MM.1S (cell line): Measurements from ENCODE around the gene LACTB.
A peak's percentile ranks its signal among the peaks of the same experiment; 100 is the strongest.

Experiments used
- DNase-seq: peaks from one replicate; pipeline ENCODE4 v3.0.0-alpha.2; 2015
- H2AFZ ChIP-seq: fragments of 300-600 bp; sonication (generic); 2 replicates; pipeline ENCODE4 v1.6.0; 2016; ENCODE audit warnings: antibody characterized with exemption, low read length
- H3F3A ChIP-seq: fragments of 300-600 bp; sonication (generic); 2 replicates; pipeline ENCODE4 v1.6.1; 2016; ENCODE audit warnings: mild to moderate bottlenecking, antibody characterized with exemption, low read length, moderate library complexity, mixed read lengths; ENCODE audit not compliant: insufficient read depth
- H3K27ac ChIP-seq: fragments of 300-600 bp; sonication (generic); 2 replicates; pipeline ENCODE4 v1.5.1; 2016; ENCODE audit warnings: mild to moderate bottlenecking, low read length
- H3K27me3 ChIP-seq: fragments of 300-600 bp; sonication (generic); replicated peaks from 2 replicates; pipeline ENCODE4 v1.6.0; 2016; ENCODE audit warnings: low read length; ENCODE audit not compliant: insufficient read depth
- H3K36me3 ChIP-seq: fragments of 300-600 bp; sonication (generic); replicated peaks from 2 replicates; pipeline ENCODE4 v1.6.1; 2016; ENCODE audit warnings: mild to moderate bottlenecking, low read length, mixed read lengths; ENCODE audit not compliant: insufficient read depth
- H3K4me1 ChIP-seq: fragments of 300-600 bp; sonication (generic); 2 replicates; pipeline ENCODE4 v1.6.1; 2016; ENCODE audit warnings: low read length, mixed read lengths
- H3K4me2 ChIP-seq: fragments of 300-600 bp; sonication (generic); 2 replicates; pipeline ENCODE4 v1.6.0; 2016; ENCODE audit warnings: low read depth, low read length
- H3K4me3 ChIP-seq: fragments of 300-600 bp; sonication (generic); 2 replicates; pipeline ENCODE4 v1.5.1; 2016; ENCODE audit warnings: low read length, mixed read lengths
- H3K79me2 ChIP-seq: fragments of 300-600 bp; sonication (generic); 2 replicates; pipeline ENCODE4 v1.6.1; 2016; ENCODE audit warnings: mixed run types, low read length, mixed read lengths
- H3K9ac ChIP-seq: fragments of 300-600 bp; sonication (generic); 2 replicates; pipeline ENCODE4 v1.6.1; 2016; ENCODE audit warnings: low read length, mixed read lengths
- H3K9me2 ChIP-seq: fragments of 300-600 bp; sonication (generic); replicated peaks from 2 replicates; pipeline ENCODE4 v1.6.1; 2016; ENCODE audit warnings: mild to moderate bottlenecking, low read length, mixed read lengths; ENCODE audit not compliant: insufficient read depth
- H3K9me3 ChIP-seq: fragments of 300-600 bp; sonication (generic); replicated peaks from 2 replicates; pipeline ENCODE4 v1.6.1; 2016; ENCODE audit warnings: mild to moderate bottlenecking, low read length, mixed read lengths; ENCODE audit not compliant: insufficient read depth
- H4K20me1 ChIP-seq: fragments of 300-600 bp; sonication (generic); 2 replicates; pipeline ENCODE4 v1.6.1; 2016; ENCODE audit warnings: mild to moderate bottlenecking, low read length, moderate library complexity, mixed read lengths; ENCODE audit not compliant: insufficient read depth
- CTCF ChIP-seq: fragments of 300-600 bp; sonication (generic); IDR thresholded peaks from 2 replicates; pipeline ENCODE4 v1.5.1; 2016; ENCODE audit warnings: antibody characterized with exemption, low read length, mixed read lengths
- EZH2 ChIP-seq: fragments of 300-600 bp; sonication (generic); optimal IDR thresholded peaks from 2 replicates; pipeline ENCODE3; 2017; ENCODE audit warnings: low read depth, mild to moderate bottlenecking, antibody characterized with exemption, low read length, mixed read lengths
- EZH2phosphoT487 ChIP-seq: fragments of 300-600 bp; sonication (generic); IDR thresholded peaks from 2 replicates; pipeline ENCODE4 v1.6.1; 2018; ENCODE audit warnings: antibody characterized with exemption, low read length

The LACTB gene

DNA sequence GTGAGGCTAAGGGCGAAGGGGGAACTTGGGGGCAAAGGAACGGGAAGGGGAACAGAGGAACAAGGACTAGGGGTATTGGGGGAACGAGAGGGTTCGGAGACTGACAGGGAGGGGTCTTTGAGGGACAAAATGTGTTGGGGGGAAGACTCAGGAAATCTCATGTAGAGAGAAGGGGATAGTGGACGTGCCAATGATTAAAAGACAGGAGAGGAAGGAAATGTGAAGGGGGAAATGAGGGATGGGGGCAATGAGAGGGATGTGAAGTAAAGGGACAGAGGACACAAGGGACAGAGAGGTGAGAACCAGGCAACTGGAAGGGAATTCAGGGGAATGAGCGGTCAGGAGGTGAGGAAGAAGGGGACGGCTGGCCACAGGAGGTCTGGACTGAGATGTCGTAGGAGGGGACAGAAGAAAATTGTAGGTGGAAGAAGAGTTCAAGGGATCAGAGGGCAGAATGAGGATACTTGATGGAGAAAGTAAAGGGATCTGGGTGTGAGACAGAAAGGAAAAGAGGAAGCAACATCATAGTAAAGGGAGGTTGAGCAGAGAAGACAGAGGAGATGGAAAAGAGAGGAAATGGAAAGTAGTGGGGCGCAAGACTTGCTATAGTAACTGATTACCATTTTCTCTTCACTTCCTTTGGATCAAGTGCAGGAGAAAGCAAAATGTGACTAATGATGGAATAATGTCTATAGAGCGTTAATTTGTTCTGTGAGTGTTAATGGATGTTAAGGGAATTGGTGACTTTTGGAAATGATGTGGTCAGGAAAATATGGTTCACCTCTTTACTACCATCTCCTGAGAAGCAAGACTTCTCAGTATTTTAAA is 68.5 kb downstream of the LACTB start:
- DNase-seq: no peak
- Histone ChIP-seq H3K36me3 (no peaks in the 10 kb centered on the region), H3K27ac (peak overlapping the region; percentile 85; the same call in 1 of the 2 replicates), H3K4me2 (peak overlapping the region; percentile 87), H3K27me3 (no peaks in the 10 kb centered on the region), H3K4me1 (peaks cover 45% of the 10 kb centered on the region), H3F3A (peaks cover 41% of the 10 kb centered on the region), H4K20me1 (no peaks in the 10 kb centered on the region), H3K4me3 (peak overlapping the region; percentile 94), H3K9ac (peak overlapping the region; percentile 70), H2AFZ (peak overlapping the region; percentile 87), H3K9me3 (no peaks in the 10 kb centered on the region), H3K79me2 (peaks cover 47% of the 10 kb centered on the region), H3K9me2 (no peaks in the 10 kb centered on the region)
- TF ChIP-seq CTCF: no peak
- TF ChIP-seq EZH2phosphoT487: no peak
- TF ChIP-seq EZH2: no peak

DNA sequence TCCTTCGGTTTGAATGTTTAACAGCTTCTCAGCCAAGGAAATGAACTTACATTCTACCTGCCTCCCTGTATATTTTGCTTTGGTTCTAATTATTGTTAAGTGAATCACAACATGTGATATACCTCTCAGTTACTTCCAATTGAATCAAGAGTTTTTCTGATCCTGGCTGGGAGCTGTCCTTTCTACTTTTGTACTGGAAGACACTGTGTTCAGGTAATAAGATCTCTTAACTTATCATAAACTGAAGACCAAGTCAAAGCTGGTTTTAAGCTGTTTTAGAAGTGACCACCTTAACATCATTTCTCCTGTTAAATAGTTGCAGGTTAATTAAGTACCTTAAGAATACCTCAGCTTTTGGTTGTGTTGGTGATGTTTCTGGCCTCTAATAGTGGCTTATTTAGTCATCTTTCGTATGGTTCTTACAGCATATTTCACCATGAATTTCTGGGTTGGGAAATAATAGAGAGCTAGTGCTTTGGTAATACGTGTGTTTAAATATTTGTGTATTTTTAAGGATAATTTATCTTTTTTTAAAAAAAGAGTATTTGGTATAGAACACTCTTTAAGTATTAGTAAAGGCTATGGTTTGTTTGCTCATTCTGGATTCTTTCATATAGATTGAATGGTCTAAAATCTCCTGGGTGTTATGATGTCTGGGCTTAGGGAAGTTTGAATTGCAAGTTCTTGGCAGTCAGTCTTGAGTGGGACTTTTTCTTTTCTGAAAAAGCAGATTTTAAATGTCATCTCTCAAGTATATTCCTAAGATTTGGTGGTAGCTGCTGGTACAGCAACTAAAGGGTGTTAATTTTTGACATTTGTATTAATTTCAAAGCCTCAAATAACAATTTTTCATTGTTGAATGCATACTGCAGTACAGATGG is 69.3 kb downstream of the LACTB start:
- no peak for TF ChIP-seq CTCF
- no peak for TF ChIP-seq EZH2phosphoT487
- TF ChIP-seq EZH2: no peak
- Histone ChIP-seq H3K9me3 (no peaks in the 10 kb centered on the region), H3K27me3 (no peaks in the 10 kb centered on the region), H3K4me2 (peak overlapping the region; percentile 87), H3K9ac (peak overlapping the region; percentile 70; the same call in 1 of the 2 replicates), H3F3A (peaks cover 41% of the 10 kb centered on the region), H3K4me3 (peak overlapping the region; percentile 94), H4K20me1 (no peaks in the 10 kb centered on the region), H3K9me2 (no peaks in the 10 kb centered on the region), H2AFZ (no peak overlapping the region), H3K79me2 (peaks cover 56% of the 10 kb centered on the region), H3K36me3 (no peaks in the 10 kb centered on the region), H3K27ac (peak overlapping the region; percentile 85), H3K4me1 (peaks cover 45% of the 10 kb centered on the region)
- DNase-seq: peak; percentile 17
